AG04450 (cell line): ENCODE measurements around the gene AHCY. TPM values are rescaled to one million over a fixed set of nuclear protein-coding genes. Genes with fewer than 3 reads are reported as not detected.

Experiments used
- CTCF ChIA-PET: fragments of 300-600, 350-600 bp; formaldehyde crosslinking; extraction: SDS; loops from one replicate; lab custom pipeline; 2022; ENCODE audit warnings: antibody characterized with exemption, inconsistent platforms; lab: Charles Lee
- POLR2A ChIA-PET: fragments of 350-600 bp; formaldehyde crosslinking; extraction: SDS; loops from one replicate; lab custom pipeline; 2021; ENCODE audit warnings: antibody characterized with exemption, inconsistent platforms; lab: Yijun Ruan, JAX
- DNase-seq: peaks from one replicate; pipeline ENCODE4 v3.0.0-alpha.2; 2011; ENCODE audit warnings: low read depth, low spot score
- H3K27ac ChIP-seq: one replicate; pipeline ENCODE4 v1.5.1; 2012; ENCODE audit warnings: low read depth, low read length, control low read depth
- H3K27me3 ChIP-seq: one replicate; pipeline ENCODE4 v1.6.0; 2012; ENCODE audit warnings: low read length; ENCODE audit not compliant: control insufficient read depth, insufficient read depth
- H3K4me3 ChIP-seq: 2 replicates; pipeline ENCODE4 v1.5.1; 2011; ENCODE audit warnings: mild to moderate bottlenecking, low read depth, low read length, control low read depth
- H3K9me3 ChIP-seq: 2 replicates; pipeline ENCODE4 v1.5.1; 2012; ENCODE audit warnings: low read length; ENCODE audit not compliant: control insufficient read depth, insufficient read depth
- CTCF ChIP-seq: IDR thresholded peaks from 2 replicates; pipeline ENCODE4 v1.5.1; 2011; ENCODE audit warnings: low read depth, low read length, control low read depth, inconsistent platforms
- polyA plus RNA-seq: library from polyadenylated mRNA; depleted of rRNA; stranded (reverse); fragments of >200 nt; gene quantifications from 2 replicates; pipeline ENCODE4 v1.2.3, GENCODE V29; 2011

The AHCY gene
- polyA plus RNA-seq, 1 experiment, result 101 TPM

- POLR2A ChIA-PET, result no interaction called here
- no peaks in the 10 kb centered on the region for H3K9me3 ChIP-seq
- no peak for DNase-seq
- H3K4me3 ChIP-seq, result no peak overlapping the region
- no peaks in the 10 kb centered on the region for H3K27me3 ChIP-seq
- CTCF ChIA-PET, result interaction anchor here (1.0 kb wide), 1 partner anchor 128 kb away, joined by 3 read pairs; no protein-coding TSS in a partner anchor
- no peak overlapping the region for H3K27ac ChIP-seq
- no peak for TF ChIP-seq CTCF
Observed at GRCh38 chr20:34318609-34319443, 15.7 kb upstream of the AHCY start.

GRCh38 chr20:34316196-34316814, 13.2 kb upstream of the AHCY start:
- Histone ChIP-seq H3K27ac (no peak overlapping the region), H3K9me3 (no peaks in the 10 kb centered on the region), H3K27me3 (no peaks in the 10 kb centered on the region), H3K4me3 (no peak overlapping the region)
- ChIA-PET POLR2A (no interaction called here), CTCF (no interaction called here)
- DNase-seq, result no peak
- no peak for TF ChIP-seq CTCF

GRCh38 chr20:34315236-34315635, 12.1 kb upstream of the AHCY start:
- no peak for DNase-seq
- Histone ChIP-seq H3K4me3 (no peak overlapping the region), H3K27ac (no peak overlapping the region), H3K9me3 (no peaks in the 10 kb centered on the region), H3K27me3 (no peaks in the 10 kb centered on the region)
- POLR2A ChIA-PET, result interaction anchor here (1.6 kb wide), 1 partner anchor 48 kb away, joined by 4 read pairs; the partner anchor contains the start of gene ITCH
- CTCF ChIA-PET, result interaction anchor here (3.9 to 5.3 kb wide), 2 partner anchors 209 to 453 kb away, joined by 52 to 66 read pairs; no protein-coding TSS in a partner anchor
- TF ChIP-seq CTCF, result no peak

GRCh38 chr20:34312544-34313217, 9.5 kb upstream of the AHCY start:
- H3K27ac ChIP-seq, result no peak overlapping the region
- no peaks in the 10 kb centered on the region for H3K27me3 ChIP-seq
- peak; percentile 69 for DNase-seq
- H3K9me3 ChIP-seq, result no peaks in the 10 kb centered on the region
- TF ChIP-seq CTCF, result peak; percentile 100
- ChIA-PET POLR2A (interaction anchor here (1.0 to 1.2 kb wide), 5 partner anchors 10 to 457 kb away, joined by 3 to 7 read pairs (median 3); partner anchors contain the start of genes AHCY, DYNLRB1 and ITCH), CTCF (interaction anchor here (0.5 to 5.3 kb wide), 99 partner anchors 8 to 560 kb away, joined by 3 to 66 read pairs (median 5); partner anchors contain the start of genes AHCY, DYNLRB1, ITCH and TP53INP2)
- peak overlapping the region; percentile 51 for H3K4me3 ChIP-seq
